ENCODE measurements around the gene RAPGEF2.
A peak's percentile ranks its signal among the peaks of the same experiment; 100 is the strongest.
"Not testable (repeated sequence)": the region's sequence is repeated elsewhere in the genome, so short reads cannot be mapped to it uniquely, and the experiment has no call there.

RAPGEF2 gene

DNA sequence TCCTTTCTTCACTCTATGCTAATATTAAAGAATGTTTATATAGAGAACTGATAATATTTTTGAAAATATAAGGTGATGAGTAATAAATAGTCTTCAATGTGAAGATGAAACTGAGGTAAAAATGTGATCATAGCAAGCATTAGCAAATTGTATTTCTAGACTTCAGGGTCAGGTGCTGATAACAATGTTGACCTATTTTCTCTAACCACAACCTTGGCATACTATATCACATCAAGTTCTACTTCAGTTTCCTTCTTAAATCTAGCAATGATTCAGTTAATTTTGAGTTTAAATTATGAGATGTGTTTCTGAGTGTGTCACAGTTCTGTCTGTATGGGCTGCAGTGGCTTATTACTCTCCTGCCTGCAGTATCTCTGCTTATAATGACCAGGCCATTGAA lies 209.4 kb downstream of the RAPGEF2 start:
- no peak for DNase-seq (ENCODE audit: low spot score)

DNA sequence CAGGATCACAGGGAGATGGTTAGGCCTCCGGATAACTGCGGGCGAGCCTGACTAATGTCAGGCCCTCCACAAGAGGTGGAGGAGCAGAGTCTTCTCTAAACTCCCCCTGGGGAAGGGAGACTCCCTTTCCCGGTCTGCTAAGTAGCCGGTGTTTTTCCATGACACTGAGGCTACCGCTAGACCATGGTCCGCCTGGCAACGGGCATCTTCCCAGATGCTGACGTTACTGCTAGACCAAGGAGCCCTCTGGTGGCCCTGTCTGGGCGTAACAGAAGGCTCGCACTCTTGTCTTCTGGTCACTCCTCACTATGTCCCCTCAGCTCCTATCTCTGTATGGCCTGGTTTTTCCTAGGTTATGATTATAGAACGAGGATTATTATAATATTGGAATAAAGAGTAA lies 213.0 kb downstream of the RAPGEF2 start:
- DNase-seq (ENCODE audit: low spot score) = not testable (repeated sequence)

DNA sequence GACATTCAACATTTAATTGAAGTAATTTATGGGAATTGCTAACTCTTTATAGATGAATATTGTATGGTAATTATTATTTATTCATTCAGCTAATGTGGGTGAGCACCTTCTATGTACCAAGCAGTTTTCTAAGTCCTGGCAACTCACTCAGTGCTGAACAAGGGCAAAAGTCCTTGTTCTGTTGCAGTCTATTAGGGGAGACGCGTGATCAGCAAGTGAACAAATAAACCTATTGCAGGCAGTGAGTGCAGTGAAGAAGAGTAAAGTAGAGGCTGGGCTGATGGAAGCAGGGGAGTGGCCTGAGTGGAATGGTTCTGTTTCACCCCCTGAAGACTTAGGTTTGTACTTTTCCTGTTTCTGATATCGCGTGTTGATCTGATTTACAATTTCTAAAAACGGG lies 214.3 kb downstream of the RAPGEF2 start:
- no peak for DNase-seq (ENCODE audit: low spot score)

DNA sequence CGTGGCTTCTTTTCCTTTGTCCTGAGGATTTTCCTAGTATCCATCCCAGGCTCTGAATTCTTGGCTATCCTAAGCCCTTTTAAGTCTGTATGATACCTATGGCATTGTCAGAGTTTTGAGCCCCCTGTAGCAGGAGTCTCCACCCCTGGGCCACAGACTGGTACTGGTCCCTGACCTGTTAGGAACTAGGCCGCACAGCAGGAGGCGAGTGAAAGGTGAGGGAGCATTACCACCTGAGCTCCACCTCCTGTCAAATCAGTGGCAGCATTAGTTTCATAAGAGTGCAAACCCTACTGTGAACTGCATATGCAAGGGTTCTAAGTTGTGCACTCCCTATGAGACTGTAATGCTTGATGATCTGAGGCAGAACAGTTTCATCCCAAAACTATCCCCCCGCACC lies 216.1 kb downstream of the RAPGEF2 start:
- DNase-seq (ENCODE audit: low spot score) = no peak

DNA sequence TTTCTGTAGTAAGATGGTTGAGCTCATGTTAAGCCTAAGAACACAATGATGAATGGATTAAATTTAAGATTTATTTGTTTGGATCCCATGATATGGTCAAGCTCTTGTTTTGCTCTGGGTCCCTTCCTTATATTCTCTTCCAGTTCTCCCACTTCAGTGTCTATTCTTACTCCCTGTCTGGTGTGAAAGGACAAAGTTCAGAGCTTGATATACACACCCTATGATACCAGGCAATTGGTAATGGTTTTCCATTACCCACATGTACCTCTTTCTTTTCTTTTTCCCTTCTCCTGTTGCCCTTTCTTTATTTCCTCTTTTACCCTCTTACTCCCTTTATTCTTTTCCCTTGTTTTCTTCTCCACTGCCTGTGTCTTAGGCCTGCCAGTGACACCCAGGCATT lies 223.6 kb downstream of the RAPGEF2 start:
- no peak for DNase-seq (ENCODE audit: low spot score)

DNA sequence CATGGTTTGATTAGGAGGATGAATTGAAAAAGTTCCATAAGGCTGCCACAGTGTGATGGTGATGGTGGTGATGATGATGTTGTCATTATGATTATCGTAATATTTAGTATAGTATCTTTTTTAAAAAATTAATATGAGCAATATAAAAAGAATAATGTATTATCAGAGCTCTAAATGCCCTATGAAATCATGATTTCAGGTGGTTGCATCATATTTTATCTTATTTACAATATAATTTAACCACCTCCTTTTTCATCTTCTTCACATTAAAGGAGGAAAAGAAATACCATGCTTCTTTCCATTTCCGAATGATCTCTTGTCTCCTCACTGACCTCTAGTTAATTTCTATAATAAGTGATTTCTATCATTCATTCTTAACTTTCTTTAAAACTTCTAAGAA lies 225.9 kb downstream of the RAPGEF2 start:
- DNase-seq (ENCODE audit: low spot score) = no peak

DNA sequence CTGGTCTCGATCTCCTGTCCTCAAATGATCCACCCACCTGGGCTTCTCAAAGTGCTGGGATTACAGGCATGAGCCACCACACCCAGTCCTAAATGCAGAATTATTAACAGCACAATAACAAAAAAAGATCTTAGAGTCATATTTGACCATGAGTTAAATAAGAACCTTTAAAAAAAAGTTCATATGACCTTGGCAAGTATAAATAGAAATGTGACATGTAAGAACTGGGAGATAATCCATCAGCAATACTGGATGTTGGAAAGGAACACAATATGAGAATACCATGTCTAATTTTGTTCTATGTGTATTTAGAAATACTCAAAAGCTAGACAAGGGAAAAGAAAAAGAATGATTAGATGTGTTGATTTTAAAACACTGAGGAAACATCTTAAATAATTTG lies 231.6 kb downstream of the RAPGEF2 start:
- no peak for DNase-seq (ENCODE audit: low spot score)

DNA sequence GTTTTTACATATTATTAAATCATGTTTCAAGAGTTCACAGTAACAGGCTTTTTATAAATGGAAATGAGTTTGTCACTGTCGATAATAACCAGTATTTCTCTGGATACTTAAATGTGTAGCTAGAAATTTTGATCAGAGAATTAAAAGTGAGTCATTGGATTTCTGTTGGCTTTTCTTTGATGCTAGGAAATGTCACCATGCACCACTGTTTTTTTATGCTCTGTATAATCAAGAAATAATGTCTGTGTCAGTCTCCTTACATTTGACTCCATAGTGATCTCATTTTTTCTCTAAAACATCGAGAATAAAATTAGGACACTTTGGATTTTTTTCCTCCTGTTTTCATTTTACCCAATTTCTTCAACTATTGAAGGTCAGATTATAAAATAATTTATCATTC lies 234.2 kb downstream of the RAPGEF2 start:
- no peak for DNase-seq (ENCODE audit: low spot score)

DNA sequence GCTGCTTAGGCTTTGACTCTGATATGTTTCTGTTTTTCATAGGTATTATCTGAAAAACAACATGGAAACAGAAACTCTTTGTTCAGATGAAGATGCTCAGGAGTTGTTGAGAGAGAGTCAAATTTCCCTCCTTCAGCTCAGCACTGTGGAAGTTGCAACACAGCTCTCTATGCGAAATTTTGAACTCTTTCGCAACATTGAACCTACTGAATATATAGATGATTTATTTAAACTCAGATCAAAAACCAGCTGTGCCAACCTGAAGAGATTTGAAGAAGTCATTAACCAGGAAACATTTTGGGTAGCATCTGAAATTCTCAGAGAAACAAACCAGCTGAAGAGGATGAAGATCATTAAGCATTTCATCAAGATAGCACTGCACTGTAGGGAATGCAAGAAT lies 238.6 kb downstream of the RAPGEF2 start:
- DNase-seq (ENCODE audit: low spot score) = no peak

DNA sequence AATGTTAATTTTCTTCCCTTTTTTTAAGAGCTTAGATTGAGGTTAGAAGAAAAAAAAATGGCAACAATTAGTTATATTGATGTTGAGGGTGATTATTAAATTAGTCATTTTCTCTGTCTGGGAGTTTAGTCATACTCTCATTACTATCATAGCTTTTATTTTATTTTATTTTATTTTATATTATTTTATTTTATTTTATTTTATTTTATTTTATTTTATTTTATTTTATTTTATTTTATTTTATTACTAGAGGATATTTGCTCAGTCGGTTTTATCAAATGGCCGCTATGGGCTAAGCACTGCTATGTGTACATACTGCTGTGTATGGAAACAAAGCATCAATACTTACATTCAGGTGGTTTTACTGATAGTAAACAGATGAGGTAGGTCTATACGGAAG lies 239.5 kb downstream of the RAPGEF2 start:
- no peak for DNase-seq (ENCODE audit: low spot score)

DNA sequence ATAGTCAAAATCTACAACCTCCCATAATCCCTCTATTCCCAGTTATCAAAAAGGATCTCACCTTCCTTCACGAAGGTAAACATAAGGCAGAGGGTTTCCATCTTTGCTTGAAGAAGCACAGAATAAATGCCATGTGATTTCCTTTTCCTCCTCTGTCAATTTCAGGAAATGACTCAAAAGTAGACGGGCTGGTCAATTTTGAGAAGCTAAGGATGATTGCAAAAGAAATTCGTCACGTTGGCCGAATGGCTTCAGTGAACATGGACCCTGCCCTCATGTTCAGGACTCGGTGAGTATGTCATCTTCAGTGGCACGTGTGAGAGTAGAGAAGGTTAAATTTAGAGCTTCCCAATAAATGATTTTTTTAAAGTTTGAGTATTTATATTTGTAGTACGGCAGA lies 240.2 kb downstream of the RAPGEF2 start:
- no peak for DNase-seq (ENCODE audit: low spot score)

DNA sequence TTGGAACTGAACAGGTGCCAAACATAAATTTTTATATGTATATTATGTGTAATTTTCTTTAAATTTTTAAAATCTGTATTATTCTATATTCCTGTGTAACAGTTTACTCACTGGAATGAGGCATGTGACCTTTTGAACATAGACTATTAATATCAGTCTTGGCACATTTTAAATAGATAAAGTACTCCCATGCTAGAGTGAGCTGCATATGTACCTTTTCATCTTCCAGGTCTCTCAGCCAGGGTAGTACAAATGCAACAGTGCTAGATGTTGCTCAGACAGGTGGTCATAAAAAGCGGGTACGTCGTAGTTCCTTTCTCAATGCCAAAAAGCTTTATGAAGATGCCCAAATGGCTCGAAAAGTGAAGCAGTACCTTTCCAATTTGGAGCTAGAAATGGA lies 242.0 kb downstream of the RAPGEF2 start:
- no peak for DNase-seq (ENCODE audit: low spot score)

DNA sequence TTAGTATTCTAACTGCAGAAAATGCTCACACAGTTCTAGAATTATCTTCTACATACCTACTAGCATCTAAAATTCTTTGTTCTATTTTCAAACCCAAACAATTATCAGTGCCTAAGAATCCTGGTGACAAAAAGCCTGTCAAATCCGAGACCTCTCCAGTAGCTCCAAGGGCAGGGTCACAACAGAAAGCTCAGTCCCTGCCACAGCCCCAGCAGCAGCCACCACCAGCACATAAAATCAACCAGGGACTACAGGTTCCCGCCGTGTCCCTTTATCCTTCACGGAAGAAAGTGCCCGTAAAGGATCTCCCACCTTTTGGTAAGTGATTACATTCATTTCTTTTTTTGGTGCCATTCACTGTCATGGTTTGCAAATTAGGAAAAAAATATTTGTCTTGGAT lies 243.8 kb downstream of the RAPGEF2 start:
- no peak for DNase-seq (ENCODE audit: low spot score)

DNA sequence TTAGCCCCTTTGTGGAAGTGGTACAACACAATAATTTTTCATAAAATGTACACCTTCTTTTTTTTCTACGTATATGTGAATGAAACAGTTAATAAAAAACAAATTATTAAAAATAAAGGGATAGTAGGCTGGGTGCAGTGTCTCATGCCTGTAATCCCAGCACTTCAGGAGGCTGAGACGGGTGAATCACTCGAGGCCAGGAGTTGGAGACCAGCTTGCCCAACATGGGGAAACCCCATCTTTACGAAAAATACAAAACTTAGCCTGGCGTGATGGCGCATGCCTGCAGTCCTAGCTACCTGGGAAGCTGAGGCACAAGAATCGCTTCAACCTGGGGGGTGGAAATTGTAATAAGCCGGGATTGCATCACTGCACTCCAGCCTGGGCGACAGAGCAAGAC lies 244.9 kb downstream of the RAPGEF2 start:
- DNase-seq (ENCODE audit: low spot score) = no peak

DNA sequence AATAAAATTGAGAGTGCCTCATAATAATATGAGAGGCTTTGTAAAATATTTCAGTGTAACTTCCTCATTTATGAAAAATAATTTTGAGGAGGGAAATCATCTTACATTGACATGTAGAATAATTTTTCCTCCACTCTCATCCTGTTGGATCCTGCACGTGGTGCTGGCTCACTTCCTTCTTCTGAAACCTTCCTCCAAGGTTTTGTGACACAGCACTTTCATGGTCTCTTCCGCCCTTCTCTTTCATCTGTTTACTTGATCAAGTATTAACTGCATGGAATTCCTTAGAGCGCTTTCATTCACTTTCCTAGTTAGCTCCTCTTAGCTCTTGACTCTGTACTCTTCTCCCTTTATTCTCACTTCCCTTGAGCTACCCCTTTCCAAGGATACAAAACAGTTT lies 246.5 kb downstream of the RAPGEF2 start:
- no peak for DNase-seq (ENCODE audit: low spot score)

DNA sequence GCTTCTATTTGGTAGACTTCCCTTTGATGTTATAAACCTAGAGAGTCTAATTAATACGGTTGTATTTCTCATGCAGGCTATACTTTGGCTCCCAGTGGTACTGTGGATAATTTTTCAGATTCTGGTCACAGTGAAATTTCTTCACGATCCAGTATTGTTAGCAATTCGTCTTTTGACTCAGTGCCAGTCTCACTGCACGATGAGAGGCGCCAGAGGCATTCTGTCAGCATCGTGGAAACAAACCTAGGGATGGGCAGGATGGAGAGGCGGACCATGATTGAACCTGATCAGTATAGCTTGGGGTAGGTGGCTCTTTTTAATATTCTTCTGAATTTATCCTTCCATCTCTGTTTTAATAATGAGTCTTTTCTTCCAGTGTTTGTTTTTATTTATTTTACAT lies 249.7 kb downstream of the RAPGEF2 start:
- peak; percentile 15 for DNase-seq (ENCODE audit: low spot score)

DNA sequence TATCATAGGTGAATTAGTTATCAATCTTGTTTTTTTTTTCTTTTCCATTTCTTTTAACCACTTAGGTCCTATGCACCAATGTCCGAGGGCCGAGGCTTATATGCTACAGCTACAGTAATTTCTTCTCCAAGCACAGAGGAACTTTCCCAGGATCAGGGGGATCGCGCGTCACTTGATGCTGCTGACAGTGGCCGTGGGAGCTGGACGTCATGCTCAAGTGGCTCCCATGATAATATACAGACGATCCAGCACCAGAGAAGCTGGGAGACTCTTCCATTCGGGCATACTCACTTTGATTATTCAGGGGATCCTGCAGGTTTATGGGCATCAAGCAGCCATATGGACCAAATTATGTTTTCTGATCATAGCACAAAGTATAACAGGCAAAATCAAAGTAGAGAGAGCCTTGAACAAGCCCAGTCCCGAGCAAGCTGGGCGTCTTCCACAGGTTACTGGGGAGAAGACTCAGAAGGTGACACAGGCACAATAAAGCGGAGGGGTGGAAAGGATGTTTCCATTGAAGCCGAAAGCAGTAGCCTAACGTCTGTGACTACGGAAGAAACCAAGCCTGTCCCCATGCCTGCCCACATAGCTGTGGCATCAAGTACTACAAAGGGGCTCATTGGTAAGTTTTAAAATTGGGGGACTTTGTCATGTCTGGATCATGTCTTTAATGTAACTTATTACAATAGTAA lies 250.7 kb downstream of the RAPGEF2 start:
- DNase-seq (ENCODE audit: low spot score) = no peak

DNA sequence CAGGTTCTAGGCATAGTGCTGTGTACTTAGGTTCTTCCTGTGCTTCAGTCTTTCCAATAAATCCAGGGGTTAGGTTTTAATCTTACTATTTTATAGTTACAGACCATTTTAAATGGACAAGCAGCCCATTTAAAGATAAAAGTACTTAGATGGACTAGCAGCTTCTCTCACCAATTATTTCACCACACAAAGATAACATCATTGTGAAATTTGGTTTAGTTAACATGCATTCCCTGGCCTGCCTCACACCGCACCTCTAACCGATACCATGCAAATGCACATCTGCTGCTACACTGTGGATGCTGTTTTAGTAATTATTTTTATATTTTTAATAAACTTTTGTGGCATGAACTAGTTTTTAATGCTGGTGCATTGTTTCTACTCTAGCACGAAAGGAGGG lies 252.6 kb downstream of the RAPGEF2 start:
- DNase-seq (ENCODE audit: low spot score) = no peak

DNA sequence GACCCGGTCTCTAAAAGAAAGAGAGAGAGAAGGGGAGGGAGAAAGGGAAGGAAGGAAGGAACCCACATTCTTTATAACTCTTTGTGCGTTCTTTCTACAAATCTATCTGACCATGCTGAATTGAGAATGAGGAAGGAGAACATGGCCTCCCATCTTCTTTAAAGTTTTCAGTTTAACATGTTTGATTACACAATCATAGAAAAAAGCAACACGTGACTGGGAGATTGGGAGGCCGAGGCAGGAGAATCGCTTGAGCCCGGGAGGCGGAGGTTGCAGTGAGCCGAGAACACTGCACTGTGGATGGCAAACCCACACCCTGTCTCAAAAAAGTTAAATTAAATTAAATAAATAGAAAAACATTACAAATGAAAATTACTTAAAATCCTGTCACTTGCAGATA lies 254.5 kb downstream of the RAPGEF2 start:
- DNase-seq (ENCODE audit: low spot score) = no peak

DNA sequence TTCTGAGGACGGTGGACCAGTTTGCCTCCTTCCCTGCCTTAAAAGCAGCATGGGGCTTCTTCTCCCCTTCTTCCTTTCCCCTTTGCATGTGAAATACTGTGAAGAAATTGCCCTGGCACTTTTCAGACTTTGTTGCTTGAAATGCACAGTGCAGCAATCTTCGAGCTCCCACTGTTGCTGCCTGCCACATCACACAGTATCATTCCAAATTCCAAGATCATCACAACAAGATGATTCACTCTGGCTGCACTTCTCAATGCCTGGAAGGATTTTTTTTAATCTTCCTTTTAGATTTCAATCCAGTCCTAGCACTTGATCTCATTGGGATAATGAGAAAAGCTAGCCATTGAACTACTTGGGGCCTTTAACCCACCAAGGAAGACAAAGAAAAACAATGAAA lies 255.3 kb downstream of the RAPGEF2 start:
- DNase-seq (ENCODE audit: low spot score) = no peak

DNA sequence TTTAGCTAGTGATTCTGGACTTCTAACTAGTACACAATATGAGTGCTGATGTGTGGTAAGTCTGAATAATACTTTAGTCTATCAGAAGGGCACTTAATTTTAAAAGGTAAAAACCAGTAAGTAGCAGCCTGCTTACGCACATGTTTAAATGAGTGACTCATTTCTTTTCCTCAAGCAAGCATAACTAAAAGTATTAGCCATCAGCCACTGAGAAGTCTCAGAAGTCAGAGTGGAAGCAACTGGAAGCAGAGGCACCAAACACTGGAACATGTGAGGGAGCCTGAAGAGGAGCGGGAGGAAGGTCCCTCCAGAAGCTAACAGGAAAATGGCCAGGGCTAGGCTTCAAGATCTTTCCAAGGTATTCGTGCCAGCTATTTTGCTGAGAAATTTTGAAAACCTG lies 257.7 kb downstream of the RAPGEF2 start:
- DNase-seq (ENCODE audit: low spot score) = no peak

DNA sequence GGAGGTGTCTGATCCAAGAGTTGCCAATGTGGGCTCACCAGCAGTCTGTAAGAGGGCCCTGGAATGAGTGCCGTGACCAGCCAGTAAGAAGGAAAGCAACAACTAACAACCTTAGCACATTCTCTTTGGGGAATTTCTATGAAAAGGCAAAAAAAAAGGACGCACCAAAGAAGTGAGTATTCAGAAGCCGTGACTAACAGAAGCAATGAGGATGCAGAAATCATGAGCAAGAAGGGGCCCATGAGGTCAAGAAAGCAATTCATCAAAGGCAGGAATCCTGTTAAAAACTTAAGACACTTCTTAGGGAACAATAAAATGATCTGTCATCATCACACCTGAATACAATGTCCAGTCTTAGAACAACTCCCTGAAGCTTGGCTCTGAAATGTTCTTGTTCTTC lies 260.5 kb downstream of the RAPGEF2 start:
- no peak for DNase-seq (ENCODE audit: low spot score)

DNA sequence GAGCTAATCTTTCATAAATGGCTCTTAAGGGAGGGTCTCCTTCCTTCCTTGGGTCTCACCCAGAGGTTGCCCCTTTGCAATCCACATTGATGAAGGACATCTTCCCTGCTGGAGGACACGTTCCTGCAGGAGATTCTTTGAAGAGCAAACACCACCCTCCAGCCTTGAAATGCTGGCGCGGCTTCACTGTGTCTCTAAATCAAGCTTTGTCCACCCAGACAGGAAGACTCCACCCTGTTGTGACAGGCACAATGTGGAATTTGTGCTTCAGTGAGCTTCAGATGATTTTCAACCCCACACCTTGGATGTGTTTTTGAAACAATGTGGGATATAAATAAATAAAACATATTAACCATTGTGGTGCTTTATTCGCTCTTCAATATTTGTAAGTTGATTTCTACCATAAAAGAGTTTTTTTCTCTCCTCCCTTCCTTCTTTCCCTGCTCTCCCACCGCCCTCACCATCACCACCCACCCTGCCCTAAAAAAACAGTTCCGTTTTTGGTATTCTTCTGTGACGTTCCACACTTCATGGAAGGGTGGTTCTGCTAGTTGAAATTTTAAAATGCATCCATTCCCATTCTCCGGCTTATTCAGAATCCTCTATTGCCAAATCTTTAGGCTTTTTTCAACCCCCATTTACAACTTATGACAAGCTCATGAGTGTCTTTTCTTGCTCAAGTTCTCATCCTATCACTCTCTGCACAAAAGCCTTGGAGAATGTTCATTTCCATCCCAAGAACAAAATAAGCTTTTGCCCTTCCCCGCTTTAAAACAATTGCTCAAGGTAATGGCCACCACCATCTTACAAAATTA lies 264.3 kb downstream of the RAPGEF2 start:
- no peak for DNase-seq (ENCODE audit: low spot score)

DNA sequence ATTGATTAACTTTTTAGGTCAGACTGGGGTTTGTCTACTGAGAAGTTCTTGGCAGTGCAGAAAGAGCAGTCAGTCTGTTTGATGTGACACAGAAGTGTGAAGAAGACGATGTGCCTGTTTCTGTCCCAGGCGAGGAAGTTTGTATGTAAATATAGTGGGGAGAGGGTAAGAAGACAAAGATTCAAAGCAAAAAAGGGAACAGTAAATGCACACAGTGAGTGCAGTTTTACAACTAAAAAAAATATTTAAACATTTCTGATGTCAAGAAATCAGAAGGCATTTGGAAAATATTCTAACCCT lies 264.9 kb downstream of the RAPGEF2 start:
- DNase-seq (ENCODE audit: low spot score) = no peak
